Endodermal cell (in vitro differentiated cells): Measurements from ENCODE around the gene PODXL2. TPM values are rescaled to one million over a fixed set of nuclear protein-coding genes. Genes with fewer than 3 reads are reported as not detected.

Source experiments
- DNase-seq: peaks from one replicate; pipeline ENCODE4 v3.0.0-alpha.2; 2017
- H3K27ac ChIP-seq: 2 replicates; pipeline ENCODE4 v1.5.1; 2013; ENCODE audit warnings: mild to moderate bottlenecking, low read depth, low read length, moderate library complexity
- H3K27me3 ChIP-seq: 2 replicates; pipeline ENCODE4 v1.6.1; 2013; ENCODE audit warnings: mild to moderate bottlenecking, low read length, moderate library complexity; ENCODE audit not compliant: insufficient read depth, control insufficient read depth, poor library complexity, severe bottlenecking
- H3K36me3 ChIP-seq: 2 replicates; pipeline ENCODE4 v1.7.0; 2013; ENCODE audit warnings: mild to moderate bottlenecking, low read length, moderate library complexity; ENCODE audit not compliant: control insufficient read depth, insufficient read depth
- H3K4me1 ChIP-seq: one replicate; pipeline ENCODE4 v1.7.0; 2013; ENCODE audit warnings: low read length; ENCODE audit not compliant: control insufficient read depth, insufficient read depth
- H3K4me3 ChIP-seq: 2 replicates; pipeline ENCODE4 v1.5.1; 2013; ENCODE audit warnings: mild to moderate bottlenecking, low read length, moderate library complexity
- H3K9ac ChIP-seq: 2 replicates; pipeline ENCODE4 v1.6.1; 2013; ENCODE audit warnings: mild to moderate bottlenecking, low read length, moderate library complexity; ENCODE audit not compliant: poor library complexity, severe bottlenecking; ENCODE audit errors: extremely low read depth
- H3K9me3 ChIP-seq: 2 replicates; pipeline ENCODE4 v1.6.1; 2013; ENCODE audit warnings: mild to moderate bottlenecking, low read length, moderate library complexity; ENCODE audit not compliant: control insufficient read depth
- H3K27ac Mint-ChIP-seq: 2 replicates; pipeline ENCODE4 v1.8.0; 2020; ENCODE audit warnings: mixed read lengths
- H3K27me3 Mint-ChIP-seq: 2 replicates; pipeline ENCODE4 v1.8.0; 2021; ENCODE audit warnings: mild to moderate bottlenecking, mixed read lengths; ENCODE audit not compliant: insufficient read depth
- H3K36me3 Mint-ChIP-seq: 2 replicates; pipeline ENCODE4 v1.8.0; 2020; ENCODE audit warnings: low read depth, mixed read lengths
- H3K4me1 Mint-ChIP-seq: 2 replicates; pipeline ENCODE4 v1.8.0; 2020; ENCODE audit warnings: mixed read lengths
- H3K4me3 Mint-ChIP-seq: 2 replicates; pipeline ENCODE4 v1.8.0; 2020; ENCODE audit warnings: mild to moderate bottlenecking, moderate library complexity, mixed read lengths
- H3K9me3 Mint-ChIP-seq: 2 replicates; pipeline ENCODE4 v1.8.0; 2020; ENCODE audit warnings: mild to moderate bottlenecking, mixed read lengths
- CTCF ChIP-seq: fragments of 200-600 bp; sonication (generic); conservative IDR thresholded peaks from 2 replicates; pipeline ENCODE4 v1.5.0; 2021; ENCODE audit warnings: antibody characterized with exemption, mild to moderate bottlenecking
- WGBS, 2 experiments: methylation state at CpG; one replicate each; pipeline versions ENCODE4 v1.1.5 to v1.1.7; 2013; ENCODE audit warnings: missing lambda C conversion rate in 2 of 2, mixed read lengths in 1 of 2; ENCODE audit not compliant: insufficient coverage in 1 of 2, insufficient read length in 1 of 2; 5-methylcytosine and 5-hydroxymethylcytosine counted together
- total RNA-seq, 2 donors: library from RNA; stranded (reverse); fragmentation: NEBNext Ultra II Directional in 1 of 2; extraction: Animal tissue kit (Norgen Biotek cat#: 25700) in 1 of 2; gene quantifications; 2 replicates in 1 of 2; 3 replicates in 1 of 2; pipeline ENCODE4 v1.2.1, GENCODE V29; 2021

Gene PODXL2
- total RNA-seq, 2 donors from 2014 or later = 11.8 to 16.5 TPM

GRCh38 chr3:127684871-127685707, 56.1 kb downstream of the PODXL2 start:
- Histone ChIP-seq H3K27me3 (no peaks in the 10 kb centered on the region), H3K27ac (no peak overlapping the region), H3K9me3 (no peaks in the 10 kb centered on the region), H3K9ac (no peak overlapping the region), H3K4me3 (no peak overlapping the region), H3K4me1 (peaks cover 4% of the 10 kb centered on the region), H3K36me3 (no peaks in the 10 kb centered on the region)
- WGBS, 2 experiments = 89% methylated on average over 9 to 22 of the region's 22 CpGs
- peaks cover 5% of the 10 kb centered on the region for H3K4me1 Mint-ChIP-seq
- DNase-seq = peak; percentile 28
- TF ChIP-seq CTCF = no peak
- no peak overlapping the region for H3K4me3 Mint-ChIP-seq
- H3K27me3 Mint-ChIP-seq = no peaks in the 10 kb centered on the region
- no peaks in the 10 kb centered on the region for H3K9me3 Mint-ChIP-seq
- no peak overlapping the region for H3K27ac Mint-ChIP-seq
- no peaks in the 10 kb centered on the region for H3K36me3 Mint-ChIP-seq

- DNase-seq = peak; percentile 45
- H3K9me3 ChIP-seq = no peaks in the 10 kb centered on the region
- H3K4me3 Mint-ChIP-seq = no peak overlapping the region
- H3K27ac Mint-ChIP-seq = no peak overlapping the region
- no peaks in the 10 kb centered on the region for H3K36me3 Mint-ChIP-seq
- H3K36me3 ChIP-seq = no peaks in the 10 kb centered on the region
- no peaks in the 10 kb centered on the region for H3K9me3 Mint-ChIP-seq
- H3K4me3 ChIP-seq = no peak overlapping the region
- H3K27ac ChIP-seq = no peak overlapping the region
- no peak for TF ChIP-seq CTCF
- peaks cover 7% of the 10 kb centered on the region for H3K4me1 ChIP-seq
- no peaks in the 10 kb centered on the region for H3K27me3 Mint-ChIP-seq
- H3K4me1 Mint-ChIP-seq = peaks cover 5% of the 10 kb centered on the region
- no peak overlapping the region for H3K9ac ChIP-seq
- H3K27me3 ChIP-seq = no peaks in the 10 kb centered on the region
- WGBS, 2 experiments = 91 to 96% methylated on average over 3 to 4 of the region's 4 CpGs
Observed at GRCh38 chr3:127685708-127686511, 56.9 kb downstream of the PODXL2 start.

- H3K27ac Mint-ChIP-seq = no peak overlapping the region
- DNase-seq = no peak
- Histone ChIP-seq H3K4me1 (peaks cover 7% of the 10 kb centered on the region), H3K4me3 (no peak overlapping the region), H3K9me3 (no peaks in the 10 kb centered on the region), H3K36me3 (no peaks in the 10 kb centered on the region), H3K27ac (no peak overlapping the region), H3K27me3 (no peaks in the 10 kb centered on the region), H3K9ac (no peak overlapping the region)
- no peaks in the 10 kb centered on the region for H3K36me3 Mint-ChIP-seq
- H3K27me3 Mint-ChIP-seq = no peaks in the 10 kb centered on the region
- H3K4me1 Mint-ChIP-seq = peaks cover 5% of the 10 kb centered on the region
- H3K4me3 Mint-ChIP-seq = no peak overlapping the region
- no peaks in the 10 kb centered on the region for H3K9me3 Mint-ChIP-seq
- no peak for TF ChIP-seq CTCF
Observed at GRCh38 chr3:127686512-127686894, 57.5 kb downstream of the PODXL2 start.
